SK-N-SH (cell line): ENCODE results near the gene HIPK4. TPM values are rescaled to one million over a fixed set of nuclear protein-coding genes. Genes with fewer than 3 reads are reported as not detected.

Experiments used
- CTCF ChIA-PET: fragments of 300-600, 350-600 bp; formaldehyde crosslinking; extraction: SDS; loops from one replicate; lab custom pipeline; 2021; lab: Yijun Ruan, JAX
- POLR2A ChIA-PET: fragments of 350-600 bp; sonication (Branson Sonifier 250); formaldehyde crosslinking; extraction: SDS; loops from one replicate; lab custom pipeline; 2020; ENCODE audit warnings: antibody characterized with exemption, inconsistent platforms; lab: Yijun Ruan, JAX
- DNase-seq: peaks from one replicate; pipeline ENCODE4 v3.0.0; 2012
- H2AFZ ChIP-seq: fragments of 200-600 bp; sonication (generic); 2 replicates; pipeline ENCODE4 v1.8.1; 2016; ENCODE audit warnings: antibody characterized with exemption, mild to moderate bottlenecking, low read depth
- H3F3A ChIP-seq: fragments of 200-600 bp; sonication (generic); replicated peaks from 2 replicates; pipeline ENCODE3; 2016; ENCODE audit warnings: antibody characterized with exemption, mild to moderate bottlenecking; ENCODE audit not compliant: insufficient read depth
- H3K27ac ChIP-seq, 2 experiments: fragments of 200-500 bp in 1 of 2; fragments of 200-600 bp in 1 of 2; sonication (Bioruptor generic) in 1 of 2; sonication (generic), shearing (Covaris generic) in 1 of 2; 2 replicates each; pipeline versions ENCODE4 v1.5.1 to v1.6.1; 2014 to 2016; ENCODE audit warnings: low read depth in 2 of 2, inconsistent platforms in 1 of 2, low read length in 1 of 2, mild to moderate bottlenecking in 1 of 2, mixed read lengths in 1 of 2
- H3K27me3 ChIP-seq: fragments of 200-600 bp; sonication (generic), shearing (Covaris generic); 2 replicates; pipeline ENCODE4 v1.6.1; 2016; ENCODE audit warnings: mixed run types; ENCODE audit not compliant: insufficient read depth
- H3K36me3 ChIP-seq, 2 experiments: fragments of 200-500 bp in 1 of 2; fragments of 200-600 bp in 1 of 2; sonication (Bioruptor generic) in 1 of 2; sonication (generic) in 1 of 2; replicated peaks in 1 of 2; 2 replicates each; pipeline versions ENCODE3 to v1.5.1; 2014 to 2016; ENCODE audit warnings: low read length in 1 of 2, mild to moderate bottlenecking in 1 of 2; ENCODE audit not compliant: insufficient read depth in 2 of 2, control insufficient read depth in 1 of 2
- H3K4me1 ChIP-seq, 2 experiments: fragments of 200-500 bp in 1 of 2; fragments of 200-600 bp in 1 of 2; sonication (Bioruptor generic) in 1 of 2; sonication (generic), shearing (Covaris generic) in 1 of 2; 2 replicates each; pipeline versions ENCODE4 v1.5.1 to v1.6.1; 2014 to 2016; ENCODE audit warnings: low read depth in 1 of 2, low read length in 1 of 2, mixed run types in 1 of 2; ENCODE audit not compliant: insufficient read depth in 2 of 2, control insufficient read depth in 1 of 2
- H3K4me2 ChIP-seq: fragments of 200-600 bp; sonication (generic), shearing (Covaris generic); 2 replicates; pipeline ENCODE4 v1.6.1; 2017; ENCODE audit warnings: mixed run types
- H3K4me3 ChIP-seq, 2 experiments: fragments of 200-500 bp in 1 of 2; fragments of 200-600 bp in 1 of 2; sonication (Bioruptor generic) in 1 of 2; sonication (generic), shearing (Covaris generic) in 1 of 2; 2 replicates each; pipeline versions ENCODE4 v1.5.1 to v1.8.1; 2014 to 2016; ENCODE audit warnings: low read depth in 2 of 2, inconsistent platforms in 1 of 2, low read length in 1 of 2, mild to moderate bottlenecking in 1 of 2, mixed read lengths in 1 of 2, moderate library complexity in 1 of 2
- H3K79me2 ChIP-seq: fragments of 200-600 bp; sonication (generic); 2 replicates; pipeline ENCODE4 v1.8.1; 2017; ENCODE audit warnings: mild to moderate bottlenecking; ENCODE audit not compliant: insufficient read depth
- H3K9ac ChIP-seq: fragments of 200-600 bp; sonication (generic); 2 replicates; pipeline ENCODE4 v1.6.1; 2017; ENCODE audit warnings: mixed run types
- H3K9me2 ChIP-seq: fragments of 200-600 bp; sonication (generic); 2 replicates; pipeline ENCODE4 v1.6.1; 2017; ENCODE audit warnings: mixed run types
- H3K9me3 ChIP-seq: fragments of 200-600 bp; sonication (generic); 2 replicates; pipeline ENCODE4 v1.6.1; 2017; ENCODE audit warnings: mixed run types, mild to moderate bottlenecking, moderate library complexity
- H4K20me1 ChIP-seq: fragments of 200-600 bp; sonication (generic); 2 replicates; pipeline ENCODE4 v1.6.1; 2017; ENCODE audit warnings: mild to moderate bottlenecking, mixed run types; ENCODE audit not compliant: insufficient read depth
- CHD2 ChIP-seq: fragments of 150-350 bp; IDR thresholded peaks from 2 replicates; pipeline ENCODE4 v1.6.1; 2018; ENCODE audit warnings: low read length; ENCODE audit not compliant: partially characterized antibody
- EP300 ChIP-seq, 2 experiments: IDR thresholded peaks; 2 replicates each; pipeline versions ENCODE4 v1.4.0 to v1.6.1; 2012; ENCODE audit warnings: borderline replicate concordance in 1 of 2, low read depth in 1 of 2, low read length in 1 of 2
- FOSL2 ChIP-seq: IDR thresholded peaks from 2 replicates; pipeline ENCODE4 v1.4.0; 2012; ENCODE audit warnings: low read depth, mild to moderate bottlenecking, moderate library complexity, borderline replicate concordance
- FOXJ3 ChIP-seq: sonication (generic); formaldehyde crosslinking; IDR thresholded peaks from 2 replicates; pipeline ENCODE4 v1.5.1; 2020; ENCODE audit warnings: mild to moderate bottlenecking, missing genetic modification reagents
- FOXM1 ChIP-seq: IDR thresholded peaks from 2 replicates; pipeline ENCODE4 v1.4.0; 2012; ENCODE audit warnings: low read depth, mild to moderate bottlenecking
- MEF2A ChIP-seq: IDR thresholded peaks from 2 replicates; pipeline ENCODE4 v1.4.0; 2012; ENCODE audit warnings: low read depth, borderline replicate concordance
- MXI1 ChIP-seq: IDR thresholded peaks from 2 replicates; pipeline ENCODE4 v1.6.1; 2012; ENCODE audit warnings: mild to moderate bottlenecking, low read depth, low read length, improper control_type of control experiment
- NFIC ChIP-seq: IDR thresholded peaks from 2 replicates; pipeline ENCODE4 v1.4.0; 2012; ENCODE audit warnings: borderline replicate concordance
- NRF1 ChIP-seq: IDR thresholded peaks from 2 replicates; pipeline ENCODE4 v1.6.1; 2012; ENCODE audit warnings: low read depth, mild to moderate bottlenecking, low read length
- POLR2AphosphoS5 ChIP-seq: IDR thresholded peaks from 2 replicates; pipeline ENCODE4 v1.6.1; 2012; ENCODE audit warnings: low read depth, low read length
- RAD21 ChIP-seq: IDR thresholded peaks from 2 replicates; pipeline ENCODE4 v1.6.1; 2012; ENCODE audit warnings: mild to moderate bottlenecking, low read length
- RCOR1 ChIP-seq: fragments of 150-350 bp; IDR thresholded peaks from 2 replicates; pipeline ENCODE4 v1.6.1; 2017; ENCODE audit warnings: antibody characterized with exemption, low read length
- RFX5 ChIP-seq: IDR thresholded peaks from 2 replicates; pipeline ENCODE4 v1.6.1; 2012; ENCODE audit warnings: mild to moderate bottlenecking, improper control_type of control experiment, low read length
- RXRA ChIP-seq: IDR thresholded peaks from 2 replicates; pipeline ENCODE4 v1.4.0; 2012; ENCODE audit warnings: low read depth, mild to moderate bottlenecking, borderline replicate concordance
- TAF1 ChIP-seq: IDR thresholded peaks from 2 replicates; pipeline ENCODE4 v1.6.1; 2012; ENCODE audit warnings: low read depth, mild to moderate bottlenecking, low read length, moderate library complexity, borderline replicate concordance
- TCF12 ChIP-seq: IDR thresholded peaks from 2 replicates; pipeline ENCODE4 v1.4.0; 2012
- TEAD4 ChIP-seq: IDR thresholded peaks from 2 replicates; pipeline ENCODE4 v1.4.0; 2012; ENCODE audit warnings: mild to moderate bottlenecking, borderline replicate concordance; ENCODE audit not compliant: insufficient read depth
- WGBS: methylation state at CpG from one replicate; pipeline ENCODE4 v1.1.6; 2017; ENCODE audit warnings: low lambda C conversion rate; 5-methylcytosine and 5-hydroxymethylcytosine counted together
- polyA plus RNA-seq, 3 experiments: library from polyadenylated mRNA; depleted of rRNA; stranded (reverse); fragments of >200 nt; gene quantifications; 2 replicates each; pipeline ENCODE4 v1.2.3, GENCODE V29; 2012
- TF ChIP-seq, protein P1 (sequence below): IDR thresholded peaks from 2 replicates; pipeline ENCODE4 v1.4.0; 2012; ENCODE audit warnings: low read depth, borderline replicate concordance
- TF ChIP-seq, protein P2 (sequence below): fragments of 150-350 bp; IDR thresholded peaks from 2 replicates; pipeline ENCODE4 v1.6.1; 2016; ENCODE audit warnings: mild to moderate bottlenecking, low read depth, low read length
- TF ChIP-seq, protein P3 (sequence below): IDR thresholded peaks from 2 replicates; pipeline ENCODE4 v1.4.0; 2012; ENCODE audit warnings: low read depth

The HIPK4 gene
- polyA plus RNA-seq, 1 of the 3 experiments (the other 2 are of a cell fraction), result 0.23 TPM

DNA sequence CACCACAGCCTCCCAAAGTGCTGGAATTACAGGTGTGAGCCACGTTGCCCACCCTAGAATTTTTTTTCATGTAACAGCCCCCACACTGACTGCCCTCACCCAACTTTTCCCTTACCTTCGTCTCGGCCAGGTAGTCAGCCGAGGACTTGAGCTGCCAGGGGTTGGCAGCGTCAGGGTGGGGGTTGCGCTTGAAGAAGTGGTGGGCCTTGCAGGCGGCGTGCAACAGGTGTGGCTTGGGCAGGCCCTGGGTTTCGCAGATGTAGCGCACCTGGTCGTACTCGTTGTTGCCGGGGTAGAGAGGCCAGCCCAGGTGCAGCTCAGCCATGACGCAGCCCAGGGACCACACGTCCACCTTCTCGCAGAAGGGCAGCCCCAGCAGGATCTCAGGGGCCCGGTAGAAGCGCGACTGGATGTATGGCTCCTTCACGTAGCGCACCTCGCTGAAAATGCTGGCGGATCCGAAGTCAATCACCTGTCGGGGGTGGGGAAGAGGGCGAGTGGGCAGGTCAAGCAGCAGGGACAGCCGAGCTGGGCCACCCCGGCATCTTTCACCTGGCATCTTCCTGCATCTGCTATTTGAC, 6.2 kb downstream of the HIPK4 start:
- WGBS, result 91% methylated on average over 28 of the region's 28 CpGs
- Histone ChIP-seq H2AFZ (no peak overlapping the region), H3K9me3 (no peaks in the 10 kb centered on the region), H3K79me2 (no peaks in the 10 kb centered on the region), H3K27me3 (no peaks in the 10 kb centered on the region), H4K20me1 (no peaks in the 10 kb centered on the region), H3K4me3 (no peak overlapping the region), H3K4me1 (no peaks in the 10 kb centered on the region), H3K4me2 (no peak overlapping the region), H3K9ac (no peak overlapping the region), H3F3A (no peaks in the 10 kb centered on the region), H3K9me2 (no peaks in the 10 kb centered on the region), H3K27ac (no peak overlapping the region), H3K36me3 (peaks cover 0 to 7% of the 10 kb centered on the region in 2 experiments)
- ChIA-PET CTCF (interaction anchor here (1.3 kb wide), 1 partner anchor 17 kb away, joined by 3 read pairs; no protein-coding TSS in a partner anchor), POLR2A (no interaction called here)
- TF ChIP-seq CHD2 (no peak), RCOR1 (no peak), MXI1 (no peak), FOXJ3 (CRISPR knock-in tag) (no peak), RFX5 (no peak), NRF1 (no peak), RAD21 (no peak), EP300 (IDR thresholded peaks at IDR 0.05; ENCODE audit: borderline replicate concordance in 1 of 2, low read depth in 1 of 2, low read length in 1 of 2) (no peak), POLR2AphosphoS5 (no peak), TCF12 (no peak), TAF1 (no peak), RXRA (no peak), TEAD4 (no peak), NFIC (no peak), FOSL2 (no peak), MEF2A (no peak), FOXM1 (no peak)
- TF ChIP-seq, protein P1, sequence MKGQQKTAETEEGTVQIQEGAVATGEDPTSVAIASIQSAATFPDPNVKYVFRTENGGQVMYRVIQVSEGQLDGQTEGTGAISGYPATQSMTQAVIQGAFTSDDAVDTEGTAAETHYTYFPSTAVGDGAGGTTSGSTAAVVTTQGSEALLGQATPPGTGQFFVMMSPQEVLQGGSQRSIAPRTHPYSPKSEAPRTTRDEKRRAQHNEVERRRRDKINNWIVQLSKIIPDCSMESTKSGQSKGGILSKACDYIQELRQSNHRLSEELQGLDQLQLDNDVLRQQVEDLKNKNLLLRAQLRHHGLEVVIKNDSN, result no peak
- TF ChIP-seq, protein P2, sequence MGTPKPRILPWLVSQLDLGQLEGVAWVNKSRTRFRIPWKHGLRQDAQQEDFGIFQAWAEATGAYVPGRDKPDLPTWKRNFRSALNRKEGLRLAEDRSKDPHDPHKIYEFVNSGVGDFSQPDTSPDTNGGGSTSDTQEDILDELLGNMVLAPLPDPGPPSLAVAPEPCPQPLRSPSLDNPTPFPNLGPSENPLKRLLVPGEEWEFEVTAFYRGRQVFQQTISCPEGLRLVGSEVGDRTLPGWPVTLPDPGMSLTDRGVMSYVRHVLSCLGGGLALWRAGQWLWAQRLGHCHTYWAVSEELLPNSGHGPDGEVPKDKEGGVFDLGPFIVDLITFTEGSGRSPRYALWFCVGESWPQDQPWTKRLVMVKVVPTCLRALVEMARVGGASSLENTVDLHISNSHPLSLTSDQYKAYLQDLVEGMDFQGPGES, result no peak
- TF ChIP-seq, protein P3, sequence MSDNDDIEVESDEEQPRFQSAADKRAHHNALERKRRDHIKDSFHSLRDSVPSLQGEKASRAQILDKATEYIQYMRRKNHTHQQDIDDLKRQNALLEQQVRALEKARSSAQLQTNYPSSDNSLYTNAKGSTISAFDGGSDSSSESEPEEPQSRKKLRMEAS, result no peak
- DNase-seq, result no peak
